H1 (cell line): ENCODE data around the gene PRDM2. TPM values are rescaled to one million over a fixed set of nuclear protein-coding genes. Genes with fewer than 3 reads are reported as not detected.

ENCODE experiments used
- CTCF ChIA-PET: fragments of 300-600 bp; sonication (Branson Sonifier 250); formaldehyde crosslinking; loops from one replicate; lab custom pipeline; 2021; ENCODE audit not compliant: partially characterized antibody; lab: Charles Lee
- POLR2A ChIA-PET: fragments of 300-600 bp; sonication (Branson Sonifier 250); formaldehyde crosslinking; loops from one replicate; lab custom pipeline; 2021; ENCODE audit warnings: inconsistent platforms; ENCODE audit not compliant: partially characterized antibody; lab: Charles Lee
- DNase-seq, 2 experiments: peaks; one replicate each; pipeline versions ENCODE4 v3.0.0 to v3.0.0-alpha.2; 2010 to 2022; ENCODE audit warnings: low spot score in 2 of 2, low read depth in 1 of 2, mixed read lengths in 1 of 2
- FAIRE-seq: peaks from 2 replicates; lab custom pipeline; 2011; peaks lifted over from hg19 to GRCh38; lab: Jason Lieb, UNC
- H2AFZ ChIP-seq: 2 replicates; pipeline ENCODE4 v1.8.1; 2012; ENCODE audit warnings: low read length, inconsistent platforms
- H2AK5ac ChIP-seq: 2 replicates; pipeline ENCODE4 v1.6.1; 2013; ENCODE audit warnings: low read depth, low read length
- H2BK120ac ChIP-seq: replicated peaks from 2 replicates; pipeline ENCODE3; 2013; ENCODE audit warnings: low read depth, low read length, inconsistent platforms
- H2BK12ac ChIP-seq: 2 replicates; pipeline ENCODE4 v1.6.1; 2013; ENCODE audit warnings: low read depth, low read length
- H2BK15ac ChIP-seq: 2 replicates; pipeline ENCODE4 v1.6.1; 2013; ENCODE audit warnings: low read length
- H2BK20ac ChIP-seq: 2 replicates; pipeline ENCODE4 v1.6.1; 2013; ENCODE audit warnings: low read length
- H2BK5ac ChIP-seq: 2 replicates; pipeline ENCODE4 v1.6.1; 2013; ENCODE audit warnings: low read depth, low read length
- H3K14ac ChIP-seq: 2 replicates; pipeline ENCODE4 v1.6.1; 2013; ENCODE audit warnings: inconsistent platforms; ENCODE audit not compliant: insufficient read length
- H3K18ac ChIP-seq: 2 replicates; pipeline ENCODE4 v1.6.1; 2013; ENCODE audit warnings: low read length; ENCODE audit errors: extremely low read depth
- H3K23ac ChIP-seq: 2 replicates; pipeline ENCODE4 v1.6.1; 2013; ENCODE audit warnings: inconsistent platforms; ENCODE audit not compliant: insufficient read length
- H3K23me2 ChIP-seq: 2 replicates; pipeline ENCODE4 v1.6.1; 2013; ENCODE audit warnings: low read depth, low read length
- H3K27ac ChIP-seq: 2 replicates; pipeline ENCODE4 v1.6.1; 2011; ENCODE audit warnings: low read depth, low read length, inconsistent platforms
- H3K27me3 ChIP-seq, 4 experiments: replicated peaks in 1 of 4; 1 replicate in 1 of 4; 2 replicates in 3 of 4; pipeline versions ENCODE4 v1.6.1 to v1.8.1; 2011 to 2013; ENCODE audit warnings: low read length in 3 of 4, mild to moderate bottlenecking in 3 of 4, inconsistent platforms in 2 of 4, mixed read lengths in 2 of 4, moderate library complexity in 1 of 4; ENCODE audit not compliant: control insufficient read depth in 3 of 4, insufficient read depth in 3 of 4; ENCODE audit errors: extremely low read depth in 1 of 4
- H3K36me3 ChIP-seq, 4 experiments: 2 replicates each; pipeline versions ENCODE4 v1.6.1 to v1.8.1; 2011 to 2013; ENCODE audit warnings: mild to moderate bottlenecking in 4 of 4, low read length in 3 of 4, moderate library complexity in 2 of 4, control low read depth in 1 of 4, inconsistent platforms in 1 of 4; ENCODE audit not compliant: insufficient read depth in 4 of 4, control insufficient read depth in 2 of 4
- H3K4ac ChIP-seq: replicated peaks from 2 replicates; pipeline ENCODE3; 2013; ENCODE audit warnings: low read length, low read depth, mixed read lengths, inconsistent platforms; ENCODE audit not compliant: insufficient read length
- H3K4me1 ChIP-seq, 4 experiments: replicated peaks in 1 of 4; 1 replicate in 1 of 4; 2 replicates in 3 of 4; pipeline versions ENCODE4 v1.6.1 to v1.8.1; 2011 to 2013; ENCODE audit warnings: low read length in 3 of 4, inconsistent platforms in 2 of 4, mixed read lengths in 1 of 4; ENCODE audit not compliant: insufficient read depth in 4 of 4, control insufficient read depth in 3 of 4
- H3K4me2 ChIP-seq, 2 experiments: 2 replicates each; pipeline versions ENCODE4 v1.6.1 to v1.8.1; 2011 to 2013; ENCODE audit warnings: low read depth in 2 of 2, low read length in 2 of 2, control low read depth in 1 of 2, inconsistent platforms in 1 of 2, mild to moderate bottlenecking in 1 of 2; ENCODE audit not compliant: insufficient read depth in 1 of 2
- H3K4me3 ChIP-seq, 4 experiments: fragments of 200-600, 300-600 bp in 1 of 4; sonication (generic), shearing (Covaris generic), sonication (Bioruptor Twin) in 1 of 4; 2 replicates each; pipeline versions ENCODE4 v1.5.1 to v1.8.1; 2011 to 2016; ENCODE audit warnings: low read length in 4 of 4, low read depth in 3 of 4, control low read depth in 2 of 4, inconsistent platforms in 2 of 4, mild to moderate bottlenecking in 2 of 4, mixed read lengths in 1 of 4, moderate library complexity in 1 of 4; ENCODE audit not compliant: insufficient read depth in 2 of 4; ENCODE audit errors: extremely low read depth in 1 of 4
- H3K56ac ChIP-seq: replicated peaks from 2 replicates; pipeline ENCODE3; 2013; ENCODE audit warnings: low read depth, mild to moderate bottlenecking, mixed read lengths, low read length, inconsistent platforms; ENCODE audit not compliant: insufficient read length
- H3K79me1 ChIP-seq: 2 replicates; pipeline ENCODE4 v1.6.1; 2013; ENCODE audit warnings: low read depth, low read length, control low read depth
- H3K79me2 ChIP-seq, 2 experiments: 2 replicates each; pipeline versions ENCODE4 v1.6.1 to v1.8.1; 2012 to 2013; ENCODE audit warnings: low read length in 2 of 2, mild to moderate bottlenecking in 2 of 2, inconsistent platforms in 1 of 2; ENCODE audit not compliant: insufficient read depth in 2 of 2, control insufficient read depth in 1 of 2
- H3K9ac ChIP-seq, 4 experiments: replicated peaks in 1 of 4; 1 replicate in 1 of 4; 2 replicates in 3 of 4; pipeline versions ENCODE4 v1.6.1 to v1.8.1; 2011 to 2013; ENCODE audit warnings: low read depth in 3 of 4, low read length in 3 of 4, control low read depth in 2 of 4, mild to moderate bottlenecking in 2 of 4, moderate library complexity in 2 of 4, inconsistent platforms in 1 of 4; ENCODE audit errors: extremely low read depth in 1 of 4
- H3K9me3 ChIP-seq, 2 experiments: 2 replicates each; pipeline versions ENCODE4 v1.6.1 to v1.8.1; 2012 to 2013; ENCODE audit warnings: mild to moderate bottlenecking in 2 of 2, moderate library complexity in 2 of 2, control low read depth in 1 of 2, inconsistent platforms in 1 of 2, low read depth in 1 of 2, low read length in 1 of 2, mixed read lengths in 1 of 2; ENCODE audit not compliant: insufficient read depth in 2 of 2
- H4K20me1 ChIP-seq, 2 experiments: replicated peaks in 1 of 2; 2 replicates each; pipeline versions ENCODE3 to v1.8.1; 2011 to 2013; ENCODE audit warnings: inconsistent platforms in 2 of 2, low read length in 2 of 2, mild to moderate bottlenecking in 1 of 2; ENCODE audit not compliant: insufficient read depth in 2 of 2, control insufficient read depth in 1 of 2
- H4K5ac ChIP-seq: 2 replicates; pipeline ENCODE4 v1.6.1; 2013; ENCODE audit warnings: low read length, low read depth, mixed read lengths, inconsistent platforms; ENCODE audit not compliant: insufficient read length
- H4K8ac ChIP-seq: 2 replicates; pipeline ENCODE4 v1.8.0; 2013; ENCODE audit warnings: mild to moderate bottlenecking, moderate library complexity, low read length, inconsistent platforms; ENCODE audit not compliant: insufficient read depth; ENCODE audit errors: extremely low read depth
- H4K91ac ChIP-seq: replicated peaks from 2 replicates; pipeline ENCODE3; 2013; ENCODE audit warnings: low read length, mixed read lengths, inconsistent platforms; ENCODE audit not compliant: insufficient read length
- BACH1 ChIP-seq: IDR thresholded peaks from 2 replicates; pipeline ENCODE4 v1.6.1; 2012; ENCODE audit warnings: low read length, improper control_type of control experiment
- RAD21 ChIP-seq, 2 experiments: IDR thresholded peaks in 1 of 2; conservative IDR thresholded peaks in 1 of 2; 2 replicates each; pipeline ENCODE4 v1.6.1; 2011; ENCODE audit warnings: low read depth in 2 of 2, low read length in 2 of 2, improper control_type of control experiment in 1 of 2, inconsistent platforms in 1 of 2, mild to moderate bottlenecking in 1 of 2, moderate library complexity in 1 of 2
- WGBS, 2 experiments: shearing (Covaris generic) in 1 of 2; methylation state at CpG; one replicate each; pipeline versions ENCODE4 v1.1.6 to v1.1.7; 2013 to 2015; ENCODE audit warnings: low lambda C conversion rate in 2 of 2, mixed read lengths in 2 of 2, inconsistent platforms in 1 of 2, low coverage in 1 of 2, missing lambda C conversion rate in 1 of 2; ENCODE audit not compliant: insufficient replicate concordance in 2 of 2, insufficient coverage in 1 of 2, insufficient read length in 1 of 2; ENCODE audit errors: extremely low coverage in 1 of 2, missing lambda C conversion rate in 1 of 2; 5-methylcytosine and 5-hydroxymethylcytosine counted together
- polyA plus RNA-seq, 7 experiments: library from polyadenylated mRNA; depleted of rRNA in 3 of 7; stranded (reverse) in 5 of 7; unstranded in 2 of 7; fragments of >200 nt in 5 of 7; fragments of 200-250 nt in 2 of 7; gene quantifications; 1 replicate in 5 of 7; 2 replicates in 1 of 7; 4 replicates in 1 of 7; pipeline versions ENCODE4 v1.2.1 to v1.2.3, GENCODE V29; 2011 to 2013; ENCODE audit warnings: missing spikeins in 2 of 7, mixed read lengths in 2 of 7
- total RNA-seq: library from RNA; stranded (reverse); fragmentation: NEBNext Ultra II Directional; extraction: Animal tissue kit (Norgen Biotek cat#: 25700); gene quantifications from 2 replicates; pipeline ENCODE4 v1.2.1, GENCODE V29; 2021

PRDM2 gene
- total and polyA plus RNA-seq, 2 of the 8 experiments (the other 6 are each of a cell fraction or from before 2014, with no cell fraction given), result 5.8 to 21.2 TPM

DNA sequence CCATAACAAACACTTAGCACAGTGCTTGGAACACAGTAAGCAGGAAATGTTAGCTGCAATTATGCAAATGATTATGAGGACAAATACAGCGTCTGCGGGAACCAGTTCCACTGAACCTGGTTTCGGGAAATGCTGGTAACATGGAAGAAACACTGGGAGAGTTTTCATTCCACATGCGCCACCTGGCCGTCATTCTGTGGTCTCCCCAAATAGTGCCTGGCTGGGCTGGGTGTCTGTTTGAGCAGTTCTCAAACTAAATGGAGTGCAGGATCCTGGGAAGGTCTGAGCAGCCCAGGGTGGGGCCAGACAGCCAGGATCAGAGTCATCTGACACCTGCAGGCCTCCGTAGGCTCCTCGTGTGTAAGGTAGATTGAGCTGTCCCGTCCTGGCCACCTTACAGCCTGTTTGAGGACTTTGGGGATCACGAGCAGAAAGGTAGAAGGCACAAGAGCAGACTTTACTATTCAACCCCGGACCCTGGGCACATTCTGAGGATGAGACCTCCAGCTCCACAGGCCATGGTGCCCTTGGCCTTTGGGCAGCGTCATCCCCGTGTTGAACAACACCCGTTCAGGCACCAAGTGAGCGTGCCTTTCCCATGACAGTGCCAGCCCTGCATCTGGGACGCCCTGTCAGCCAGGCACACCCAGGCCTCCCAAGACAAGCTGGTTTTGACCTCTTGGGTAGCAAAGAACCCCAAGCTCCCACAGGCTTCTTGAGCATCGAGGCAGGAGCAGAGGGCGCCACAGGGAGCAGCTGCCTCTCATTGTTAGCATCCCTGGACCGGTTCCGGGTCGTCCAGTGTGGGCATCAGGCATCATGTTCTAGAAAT, 101.9 kb downstream of the PRDM2 start:
- H3K23me2 ChIP-seq, result no peaks in the 10 kb centered on the region; the same call in 1 of the 2 replicates
- no peak overlapping the region for H3K18ac ChIP-seq
- no peak overlapping the region for H3K4me2 ChIP-seq
- H3K23ac ChIP-seq, result no peak overlapping the region
- no peak overlapping the region for H2AFZ ChIP-seq
- H3K4me3 ChIP-seq, result no peak overlapping the region
- no peak for FAIRE-seq
- H3K14ac ChIP-seq, result no peak overlapping the region
- H2BK120ac ChIP-seq, result no peak overlapping the region
- POLR2A ChIA-PET, result no interaction called here
- no peak overlapping the region for H2AK5ac ChIP-seq
- H3K27me3 ChIP-seq, result no peaks in the 10 kb centered on the region; a peak in 1 of 7 replicates
- no peak overlapping the region for H4K5ac ChIP-seq
- H2BK15ac ChIP-seq, result no peak overlapping the region
- H3K4me1 ChIP-seq, result peaks cover 0 to 3% (median 1%) of the 10 kb centered on the region in 4 experiments; a peak in 2 of 7 replicates
- H3K56ac ChIP-seq, result no peak overlapping the region
- no peak for DNase-seq
- no peaks in the 10 kb centered on the region for H3K36me3 ChIP-seq
- H3K79me1 ChIP-seq, result no peaks in the 10 kb centered on the region
- no peak overlapping the region for H3K27ac ChIP-seq
- no peak overlapping the region for H3K9ac ChIP-seq
- 0 out of 4 replicates have a peak, but pooled peaks of 1 of the 2 experiments have one; percentile 8 for TF ChIP-seq RAD21 (IDR thresholded peaks at IDR 0.05 in 1 of 2, conservative IDR thresholded peaks at IDR 0.05 in 1 of 2; ENCODE audit: low read depth in 2 of 2, low read length in 2 of 2)
- no peak for TF ChIP-seq BACH1
- TF ChIP-seq, all 59 proteins: peak for 1
- 88% methylated on average over 20 of the region's 20 CpGs; no CpG with 5 or more reads in 1 of the 2 experiments for WGBS, 2 experiments
- no peak overlapping the region for H4K91ac ChIP-seq
- peaks cover 0 to 3% of the 10 kb centered on the region in 2 experiments for H4K20me1 ChIP-seq
- no peak overlapping the region for H2BK5ac ChIP-seq
- CTCF ChIA-PET, result interaction anchor here (0.5 to 5.1 kb wide), 10 partner anchors 9 to 1525 kb away, joined by 3 to 28 read pairs (median 3); no protein-coding TSS in a partner anchor
- no peak overlapping the region for H4K8ac ChIP-seq
- H2BK12ac ChIP-seq, result no peak overlapping the region
- no peak overlapping the region for H3K4ac ChIP-seq
- no peak overlapping the region for H2BK20ac ChIP-seq
- H3K79me2 ChIP-seq, result no peaks in the 10 kb centered on the region
- H3K9me3 ChIP-seq, result no peaks in the 10 kb centered on the region
